Measurements from ENCODE around the gene MTR.

DNA sequence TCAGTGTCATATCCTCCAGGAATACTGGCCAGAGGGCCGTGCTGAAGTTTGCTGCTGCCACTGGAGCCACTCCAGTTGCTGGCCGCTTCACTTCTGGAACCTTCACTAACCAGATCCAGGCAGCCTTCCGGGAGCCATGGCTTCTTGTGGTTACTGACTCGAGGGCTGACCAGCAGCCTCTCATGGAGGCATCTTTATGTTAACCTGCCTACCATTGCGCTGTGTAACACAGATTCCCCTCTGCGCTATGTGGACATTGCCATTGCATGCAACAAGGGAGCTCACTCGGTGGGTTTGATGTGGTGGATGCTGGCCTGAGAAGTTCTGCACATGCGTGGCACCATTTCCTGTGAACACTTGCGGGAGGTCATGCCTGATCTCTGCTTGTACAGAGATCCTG, 24.8 kb downstream of the MTR start:
- TF ChIP-seq, protein P1, sequence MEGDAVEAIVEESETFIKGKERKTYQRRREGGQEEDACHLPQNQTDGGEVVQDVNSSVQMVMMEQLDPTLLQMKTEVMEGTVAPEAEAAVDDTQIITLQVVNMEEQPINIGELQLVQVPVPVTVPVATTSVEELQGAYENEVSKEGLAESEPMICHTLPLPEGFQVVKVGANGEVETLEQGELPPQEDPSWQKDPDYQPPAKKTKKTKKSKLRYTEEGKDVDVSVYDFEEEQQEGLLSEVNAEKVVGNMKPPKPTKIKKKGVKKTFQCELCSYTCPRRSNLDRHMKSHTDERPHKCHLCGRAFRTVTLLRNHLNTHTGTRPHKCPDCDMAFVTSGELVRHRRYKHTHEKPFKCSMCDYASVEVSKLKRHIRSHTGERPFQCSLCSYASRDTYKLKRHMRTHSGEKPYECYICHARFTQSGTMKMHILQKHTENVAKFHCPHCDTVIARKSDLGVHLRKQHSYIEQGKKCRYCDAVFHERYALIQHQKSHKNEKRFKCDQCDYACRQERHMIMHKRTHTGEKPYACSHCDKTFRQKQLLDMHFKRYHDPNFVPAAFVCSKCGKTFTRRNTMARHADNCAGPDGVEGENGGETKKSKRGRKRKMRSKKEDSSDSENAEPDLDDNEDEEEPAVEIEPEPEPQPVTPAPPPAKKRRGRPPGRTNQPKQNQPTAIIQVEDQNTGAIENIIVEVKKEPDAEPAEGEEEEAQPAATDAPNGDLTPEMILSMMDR (IDR thresholded peaks at IDR 0.05) = no peak
- no peak for TF ChIP-seq EZH2 (IDR thresholded peaks at IDR 0.05; ENCODE audit: borderline replicate concordance, insufficient read depth, low read depth, low read length, poor library complexity, severe bottlenecking)
